Spleen (tissue), 11 donors: ENCODE measurements around the gene CADM2. TPM values are rescaled to one million over a fixed set of nuclear protein-coding genes. Genes with fewer than 3 reads are reported as not detected.

ENCODE experiments used
- DNase-seq: peaks from one replicate; pipeline ENCODE4 v3.0.0-alpha.2; 2020
- H3K27ac ChIP-seq, 8 donors: fragments of 200-600 bp; sonication (generic) in 7 of 8; 1 replicate in 4 of 8; 2 replicates in 4 of 8; pipeline versions ENCODE4 v1.5.0 to v1.8.0; 2016 to 2021; ENCODE audit warnings: inconsistent platforms in 4 of 8, mild to moderate bottlenecking in 4 of 8, moderate library complexity in 1 of 8
- H3K27me3 ChIP-seq, 7 donors: fragments of 200-600 bp; sonication (generic) in 6 of 7; replicated peaks in 1 of 7; 1 replicate in 4 of 7; 2 replicates in 3 of 7; pipeline versions ENCODE4 v1.5.0 to v1.8.0; 2016 to 2021; ENCODE audit warnings: inconsistent platforms in 3 of 7, mild to moderate bottlenecking in 1 of 7
- H3K36me3 ChIP-seq, 6 donors: fragments of 200-600 bp; sonication (generic) in 5 of 6; 1 replicate in 4 of 6; 2 replicates in 2 of 6; pipeline versions ENCODE4 v1.5.0 to v1.8.0; 2016 to 2021; ENCODE audit warnings: inconsistent platforms in 2 of 6
- H3K4me1 ChIP-seq, 6 donors: fragments of 200-600 bp; sonication (generic) in 5 of 6; 1 replicate in 3 of 6; 2 replicates in 3 of 6; pipeline versions ENCODE4 v1.5.0 to v1.8.0; 2016 to 2021; ENCODE audit warnings: inconsistent platforms in 3 of 6
- H3K4me3 ChIP-seq, 8 donors: fragments of 200-600 bp; sonication (generic) in 7 of 8; 1 replicate in 4 of 8; 2 replicates in 4 of 8; pipeline versions ENCODE4 v1.5.0 to v1.8.0; 2016 to 2021; ENCODE audit warnings: inconsistent platforms in 4 of 8, mild to moderate bottlenecking in 4 of 8, moderate library complexity in 2 of 8
- H3K9me3 ChIP-seq, 8 donors: fragments of 200-600 bp; sonication (generic) in 7 of 8; 1 replicate in 4 of 8; 2 replicates in 4 of 8; pipeline versions ENCODE4 v1.5.0 to v1.8.0; 2016 to 2021; ENCODE audit warnings: inconsistent platforms in 4 of 8
- CTCF ChIP-seq, 11 experiments: fragments of 200-600 bp in 7 of 11; fragments of 450-650 bp in 4 of 11; sonication (generic) in 4 of 11; IDR thresholded peaks in 8 of 11; conservative IDR thresholded peaks in 3 of 11; 1 replicate in 7 of 11; 2 replicates in 4 of 11; pipeline versions ENCODE4 v1.4.0 to v1.8.0; 2016 to 2021; ENCODE audit warnings: antibody characterized with exemption in 11 of 11, inconsistent platforms in 4 of 11, mild to moderate bottlenecking in 1 of 11
- POLR2A ChIP-seq, 3 donors: fragments of 450-650 bp; IDR thresholded peaks; one replicate each; pipeline ENCODE4 v1.5.1; 2017; ENCODE audit warnings: antibody characterized with exemption in 3 of 3, mild to moderate bottlenecking in 1 of 3
- POLR2AphosphoS5 ChIP-seq, 3 donors: sonication (generic); formaldehyde crosslinking; IDR thresholded peaks; one replicate each; pipeline ENCODE4 v1.5.1; 2017; ENCODE audit warnings: antibody characterized with exemption in 3 of 3
- WGBS, 5 donors: extraction: QIAGEN DNeasy Blood & Tissue Kit in 3 of 5; methylation state at CpG; one replicate each; pipeline versions ENCODE4 v1.1.5 to v1.1.7; 2013 to 2018; 5-methylcytosine and 5-hydroxymethylcytosine counted together
- intact Hi-C: fragments of 100-400 bp; cut with DNase I; formaldehyde crosslinking; loops from one replicate; pipeline ENCODE4 v1.15.0; 2023; ENCODE audit warnings: low total_unique reads
- polyA plus RNA-seq, 3 donors: library from polyadenylated mRNA; stranded (reverse); fragments of 200-250 nt; gene quantifications; one replicate each; pipeline ENCODE4 v1.2.1, GENCODE V29; 2013
- total RNA-seq, 7 donors: library from RNA; depleted of rRNA in 3 of 7; stranded (reverse); fragments of >200 nt in 3 of 7; fragmentation: NEBNext Ultra II Directional in 4 of 7; extraction: Animal tissue kit (Norgen Biotek cat#: 25700) in 4 of 7; gene quantifications; one replicate each; pipeline versions ENCODE4 v1.1.0 to v1.2.1, GENCODE V29; 2016 to 2021
- donor health status: healthy with polysubstance abuse.
- donor health status: DM: no; HTN: no; CAD: no; lungs with moderate emphysema.
- donor health status: DM: no; HTN: no; CAD: no.
- donor health status: Bipolar disorder and iron deficiency.
- donor health status: healthy.
- donor health status: DM: no; HTN: no; CAD: no.
- donor health status: DM: yes; HTN: yes; CAD: no.

CADM2 gene
- total and polyA plus RNA-seq, 10 donors = 0.03 to 4.0 (median 1.0) TPM; not detected in 1

DNA sequence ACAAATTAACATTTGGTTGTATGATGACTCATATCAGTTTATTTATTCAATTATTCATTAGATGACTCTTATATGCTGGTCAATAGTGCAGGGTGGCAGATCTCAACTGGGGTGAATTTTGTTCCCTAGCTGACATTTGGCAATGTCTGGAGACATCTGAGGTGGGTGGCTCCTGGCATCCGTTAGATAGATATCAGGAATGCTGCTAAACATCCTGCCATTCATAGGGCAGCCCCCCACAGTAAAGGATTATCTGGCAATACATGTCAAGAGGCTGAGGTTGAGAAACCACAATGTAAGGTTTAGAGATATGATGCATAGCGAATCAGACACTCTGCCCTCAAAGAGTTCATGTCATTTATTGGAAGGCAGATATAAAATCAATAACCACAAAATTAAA is 719.9 kb downstream of the CADM2 start:
- 58 to 80% (median 71%) methylated on average over 2 of the region's 2 CpGs for WGBS, 5 donors
- Histone ChIP-seq H3K27me3 (no peaks in the 10 kb centered on the region), H3K4me1 (no peaks in the 10 kb centered on the region), H3K9me3 (peaks cover 0 to 4% (median 0%) of the 10 kb centered on the region in 8 donors), H3K4me3 (no peak overlapping the region), H3K27ac (no peak overlapping the region), H3K36me3 (no peaks in the 10 kb centered on the region)
- TF ChIP-seq CTCF (IDR thresholded peaks at IDR 0.05 in 8 of 11, conservative IDR thresholded peaks at IDR 0.05 in 3 of 11) = no peak
- no peak for TF ChIP-seq POLR2AphosphoS5 (IDR thresholded peaks at IDR 0.05)
- no peak for TF ChIP-seq POLR2A (IDR thresholded peaks at IDR 0.05)
- intact Hi-C loops = no loop called here
- no peak for DNase-seq

DNA sequence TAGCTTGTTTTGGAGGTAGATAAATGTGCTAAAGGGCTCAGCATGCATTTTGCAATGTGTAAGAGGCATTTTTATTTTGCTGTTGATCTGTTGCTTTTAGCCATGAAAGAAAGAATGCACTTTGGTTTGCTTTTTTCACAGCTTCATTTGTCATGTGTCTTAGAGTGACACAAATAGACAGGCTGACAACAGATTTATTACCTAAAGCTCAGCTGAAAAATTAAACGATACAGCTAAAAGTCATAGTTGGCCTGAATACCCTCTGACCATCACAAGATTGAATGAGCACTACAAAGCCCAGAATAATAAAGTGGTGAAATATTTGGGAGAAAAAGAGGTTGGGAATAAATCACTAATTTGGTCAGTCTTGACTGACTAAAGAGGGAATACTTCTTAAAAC is 723.1 kb downstream of the CADM2 start:
- intact Hi-C loops = no loop called here
- H3K4me1 ChIP-seq = no peaks in the 10 kb centered on the region
- peaks cover 0 to 7% (median 0%) of the 10 kb centered on the region in 8 donors for H3K9me3 ChIP-seq
- WGBS, 5 donors = 50 to 84% (median 69%) methylated on average over 1 of the region's 1 CpG
- no peak overlapping the region for H3K27ac ChIP-seq
- no peaks in the 10 kb centered on the region for H3K27me3 ChIP-seq
- H3K36me3 ChIP-seq = no peaks in the 10 kb centered on the region
- no peak for TF ChIP-seq POLR2AphosphoS5 (IDR thresholded peaks at IDR 0.05)
- TF ChIP-seq CTCF (IDR thresholded peaks at IDR 0.05 in 8 of 11, conservative IDR thresholded peaks at IDR 0.05 in 3 of 11) = no peak
- TF ChIP-seq POLR2A (IDR thresholded peaks at IDR 0.05) = no peak
- DNase-seq = no peak
- H3K4me3 ChIP-seq = no peak overlapping the region

DNA sequence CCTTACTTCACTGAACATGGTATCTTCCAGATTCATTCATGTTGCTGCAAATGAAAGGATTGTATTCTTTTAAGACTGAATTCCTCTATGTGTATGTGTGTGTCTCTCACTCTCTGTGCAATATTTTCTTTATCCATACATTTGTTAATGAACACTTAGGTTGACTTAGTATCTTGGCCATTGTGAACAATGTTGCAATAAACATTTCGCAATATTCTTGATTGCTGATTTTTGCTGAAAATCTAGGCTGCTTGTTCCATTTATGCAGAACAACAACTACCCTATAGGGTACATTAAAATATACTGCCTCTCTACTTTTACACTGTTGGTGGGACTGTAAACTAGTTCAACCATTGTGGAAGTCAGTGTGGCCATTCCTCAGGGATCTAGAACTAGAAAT is 732.4 kb downstream of the CADM2 start:
- no peak for TF ChIP-seq CTCF (IDR thresholded peaks at IDR 0.05 in 8 of 11, conservative IDR thresholded peaks at IDR 0.05 in 3 of 11)
- no peak for TF ChIP-seq POLR2A (IDR thresholded peaks at IDR 0.05)
- TF ChIP-seq POLR2AphosphoS5 (IDR thresholded peaks at IDR 0.05) = no peak

GRCh38 chr3:85697156-85697555 is 738.4 kb downstream of the CADM2 start:
- 68 to 95% (median 78%) methylated on average over 1 of the region's 1 CpG for WGBS, 5 donors
- Histone ChIP-seq H3K27ac (no peak overlapping the region), H3K27me3 (no peaks in the 10 kb centered on the region), H3K36me3 (no peaks in the 10 kb centered on the region), H3K4me3 (no peak overlapping the region), H3K9me3 (peaks cover 0 to 22% (median 16%) of the 10 kb centered on the region in 8 donors), H3K4me1 (no peaks in the 10 kb centered on the region)
- TF ChIP-seq CTCF (IDR thresholded peaks at IDR 0.05 in 8 of 11, conservative IDR thresholded peaks at IDR 0.05 in 3 of 11) (no peak), POLR2AphosphoS5 (IDR thresholded peaks at IDR 0.05) (no peak), POLR2A (IDR thresholded peaks at IDR 0.05) (no peak)
- intact Hi-C loops = no loop called here
- DNase-seq = no peak

More for the DNA sequence above, 732.4 kb downstream of the CADM2 start:
- Histone ChIP-seq H3K4me3 (no peak overlapping the region), H3K36me3 (no peaks in the 10 kb centered on the region), H3K27me3 (no peaks in the 10 kb centered on the region), H3K27ac (no peak overlapping the region), H3K9me3 (peaks cover 0 to 5% (median 2%) of the 10 kb centered on the region in 8 donors), H3K4me1 (no peaks in the 10 kb centered on the region)
- DNase-seq = no peak
- intact Hi-C loops = no loop called here
- WGBS, 5 donors = 85 to 95% (median 88%) methylated on average over 1 of the region's 1 CpG
